RPMI8226 (cell line): ENCODE data around the gene BMP7.

Experiments used
- DNase-seq: peaks from one replicate; pipeline ENCODE4 v3.0.0-alpha.2; 2015

The BMP7 gene

DNA sequence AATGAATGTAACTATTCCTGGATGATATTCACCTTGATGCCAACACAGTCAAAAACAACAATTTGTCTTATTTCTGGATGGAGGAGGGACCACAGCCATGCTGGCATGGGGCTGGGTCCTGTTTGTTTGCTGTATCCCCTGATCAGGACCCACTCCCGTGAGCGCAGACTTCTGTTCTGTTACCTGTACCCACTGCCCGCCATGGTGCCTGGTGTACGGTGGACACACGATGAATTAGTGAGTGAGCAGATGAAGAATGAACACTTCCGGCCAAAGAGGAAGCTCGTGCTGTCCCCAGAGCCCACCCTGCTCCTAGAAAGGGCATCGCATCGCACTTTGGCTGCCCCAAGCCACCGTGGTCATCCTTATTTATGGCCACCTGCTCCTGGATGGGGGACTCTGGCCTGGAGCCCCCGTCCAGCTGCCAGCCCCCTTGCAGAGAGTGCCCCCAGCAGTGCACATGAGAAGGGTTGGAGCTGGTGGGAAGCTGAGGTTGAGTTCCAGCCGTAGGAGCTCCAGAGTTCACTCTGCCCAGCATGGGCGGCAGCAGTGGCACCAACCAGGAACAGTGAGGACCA, 100.9 kb downstream of the BMP7 start:
- DNase-seq, result no peak

DNA sequence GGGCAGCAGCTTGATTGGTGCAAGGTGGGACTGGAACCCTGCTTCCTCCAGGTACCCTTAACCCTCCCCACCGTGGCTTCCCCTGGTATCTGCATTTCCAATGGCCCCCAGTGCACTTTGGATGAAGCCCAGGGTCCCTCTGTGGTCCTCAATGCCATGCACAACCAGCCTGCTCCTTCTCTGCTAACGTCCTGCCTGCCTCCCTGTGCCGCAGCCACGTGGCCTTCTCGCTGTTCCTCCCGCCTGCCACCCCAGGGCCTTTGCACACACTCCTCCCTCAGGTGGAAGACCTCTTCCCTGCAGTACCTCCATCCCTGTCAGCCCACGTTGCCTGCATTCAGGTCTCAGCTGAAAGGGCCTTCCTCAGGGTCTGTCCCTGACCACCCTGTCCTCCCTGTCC, 101.6 kb downstream of the BMP7 start:
- no peak for DNase-seq

DNA sequence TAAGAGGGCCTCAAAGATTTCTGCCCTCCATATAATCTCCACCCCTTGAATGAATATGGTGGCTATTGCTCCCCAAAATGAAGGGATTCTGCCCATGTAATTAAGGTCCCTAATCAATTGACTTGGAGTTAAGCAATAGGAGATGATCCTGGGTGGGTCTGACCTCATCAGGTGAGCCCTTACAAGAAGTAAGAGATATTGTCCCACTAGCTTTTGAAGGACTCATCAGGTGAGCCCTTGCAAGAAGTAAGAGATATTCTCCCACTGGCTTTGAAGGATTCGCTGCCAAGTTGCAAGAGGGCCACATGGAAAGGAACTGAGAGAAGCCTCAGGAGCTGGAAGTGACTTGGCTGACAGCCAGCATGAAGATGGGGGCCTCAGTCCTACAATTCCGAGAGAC, 103.4 kb downstream of the BMP7 start:
- no peak for DNase-seq

DNA sequence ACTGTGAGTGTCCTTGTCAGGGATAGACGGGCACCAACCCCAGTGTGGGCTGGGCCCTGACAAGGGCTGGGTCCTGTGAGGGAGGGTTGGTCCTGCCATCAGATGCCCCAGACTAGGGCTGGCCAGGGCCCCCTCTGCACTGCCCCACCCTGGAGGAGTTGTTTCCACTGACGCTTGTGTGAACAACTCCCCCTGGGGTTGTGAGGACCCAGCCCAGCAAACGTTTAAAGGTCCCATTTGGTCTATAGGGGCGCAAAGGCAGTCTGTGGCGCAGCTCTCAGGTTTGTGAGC, 104.1 kb downstream of the BMP7 start:
- no peak for DNase-seq

DNA sequence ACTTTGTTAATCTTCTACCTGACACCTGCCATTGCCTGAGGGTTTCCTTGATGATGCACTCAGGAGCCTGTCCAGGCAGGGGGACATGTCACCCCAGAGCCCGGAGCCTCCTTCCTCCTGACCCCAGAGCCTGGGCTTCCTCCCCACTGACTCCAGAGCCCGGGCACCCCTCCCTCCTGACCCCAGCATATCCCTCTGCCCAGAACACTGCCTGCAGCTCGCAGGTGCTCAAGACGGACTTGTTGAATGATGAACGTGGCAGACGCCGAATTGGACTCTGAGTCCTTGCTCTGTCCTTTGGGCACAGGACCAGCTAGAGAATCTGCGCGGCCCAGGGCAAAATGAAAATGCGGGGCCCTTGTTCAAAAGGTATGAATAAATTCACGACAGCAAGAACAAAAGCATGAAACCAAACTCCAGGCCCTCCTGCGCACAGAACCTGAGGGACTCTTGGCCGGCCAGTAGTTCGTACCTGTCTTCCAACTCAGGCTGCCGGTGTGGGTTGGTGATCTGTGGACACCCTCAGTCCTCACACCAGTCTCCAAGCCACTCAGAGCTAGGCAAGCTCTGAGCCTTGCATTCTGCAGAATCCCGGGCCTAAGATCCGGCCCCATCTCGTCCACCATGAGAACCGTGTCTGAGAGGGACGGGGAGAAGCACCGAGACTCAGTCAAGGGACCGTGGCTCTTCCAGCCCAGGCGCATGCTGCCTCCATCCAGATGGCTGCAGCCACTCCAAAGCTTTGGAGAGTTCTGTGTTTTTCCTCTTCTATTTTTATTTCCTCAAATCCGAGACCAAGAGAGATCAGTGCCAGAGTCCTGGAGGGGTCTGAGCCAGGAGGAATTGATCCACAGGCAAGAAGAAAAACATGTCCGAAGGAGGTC, 104.7 kb downstream of the BMP7 start:
- no peak for DNase-seq

DNA sequence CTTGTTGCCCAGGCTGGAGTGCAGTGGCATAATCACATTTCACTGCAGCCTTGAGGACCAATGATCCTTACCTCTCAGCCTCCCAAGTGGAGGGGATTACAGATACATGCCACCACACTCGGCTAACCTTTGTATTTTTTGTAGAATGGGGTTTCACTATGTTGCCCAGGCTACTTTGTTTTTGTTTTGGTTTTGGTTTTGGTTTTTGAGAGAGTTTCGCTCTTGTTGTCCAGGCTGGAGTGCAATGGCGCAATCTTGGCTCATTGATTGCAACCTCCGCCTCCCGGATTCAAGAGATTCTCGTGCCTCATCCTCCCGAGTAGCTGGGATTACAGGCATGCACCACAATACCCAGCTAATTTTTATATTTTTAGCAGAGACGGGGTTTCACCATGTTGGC, 105.5 kb downstream of the BMP7 start:
- DNase-seq, result no peak

DNA sequence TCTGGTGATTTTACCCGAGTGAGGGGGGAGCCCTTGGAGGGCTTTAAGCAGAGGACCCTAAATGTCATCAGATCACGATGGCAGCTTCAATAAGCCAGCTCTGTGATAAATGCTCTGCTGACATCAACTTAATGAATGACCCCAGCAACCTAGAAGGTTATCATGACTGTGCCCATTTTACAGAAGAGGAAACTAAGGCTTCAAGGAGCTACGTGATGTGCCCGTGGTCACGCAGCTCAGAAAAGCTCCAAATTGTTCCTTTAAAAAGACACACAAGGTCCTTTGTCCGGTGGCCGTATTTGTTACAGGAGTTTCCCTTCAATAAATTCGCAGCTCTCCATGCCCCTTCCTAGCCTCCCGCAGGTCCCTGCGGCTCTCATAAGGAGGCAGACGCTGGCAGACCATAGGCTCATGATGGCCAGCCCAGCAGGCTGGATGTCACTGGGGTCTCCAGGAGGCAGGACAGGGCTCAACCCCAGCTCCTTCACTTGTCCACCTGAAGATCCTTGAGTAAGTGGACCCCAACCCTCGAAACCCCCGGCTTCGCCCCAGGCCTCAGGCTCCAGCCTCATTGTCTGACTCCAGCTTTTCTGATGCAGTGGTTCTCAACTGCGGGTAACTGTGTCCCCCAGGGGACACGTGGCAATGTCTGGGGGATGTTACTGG, 106.4 kb downstream of the BMP7 start:
- DNase-seq, result no peak

DNA sequence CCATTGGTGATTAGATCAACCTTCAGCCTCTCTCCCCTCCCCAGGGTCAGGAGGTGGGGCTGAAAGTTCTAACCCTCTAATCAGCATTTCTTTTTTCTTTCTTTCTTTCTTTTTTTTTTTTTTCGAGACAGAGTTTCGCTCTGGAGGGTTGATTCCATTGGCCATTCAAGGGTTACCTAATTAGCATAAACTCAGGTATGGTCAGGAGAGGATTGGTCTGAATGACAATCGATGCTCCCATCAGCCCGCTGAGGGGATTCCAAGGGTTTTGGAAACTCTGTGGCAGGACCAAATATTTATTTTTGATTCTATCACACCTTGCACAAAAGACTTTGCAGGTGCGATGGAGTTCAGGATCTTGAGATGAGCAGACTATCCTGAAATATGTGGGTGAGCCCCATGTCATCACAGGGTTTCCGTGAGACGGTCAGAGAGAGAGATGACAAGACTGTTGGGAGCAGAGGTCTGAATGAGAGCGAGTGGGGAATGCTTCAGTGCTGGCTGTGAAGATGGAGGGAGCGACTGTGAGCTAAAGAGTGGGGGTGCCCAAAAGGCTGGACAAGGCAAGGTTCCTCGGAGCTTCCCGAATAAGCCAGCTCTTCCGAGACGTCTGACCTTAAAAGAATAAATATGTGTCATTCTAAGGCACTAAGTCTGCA, 107.1 kb downstream of the BMP7 start:
- no peak for DNase-seq

DNA sequence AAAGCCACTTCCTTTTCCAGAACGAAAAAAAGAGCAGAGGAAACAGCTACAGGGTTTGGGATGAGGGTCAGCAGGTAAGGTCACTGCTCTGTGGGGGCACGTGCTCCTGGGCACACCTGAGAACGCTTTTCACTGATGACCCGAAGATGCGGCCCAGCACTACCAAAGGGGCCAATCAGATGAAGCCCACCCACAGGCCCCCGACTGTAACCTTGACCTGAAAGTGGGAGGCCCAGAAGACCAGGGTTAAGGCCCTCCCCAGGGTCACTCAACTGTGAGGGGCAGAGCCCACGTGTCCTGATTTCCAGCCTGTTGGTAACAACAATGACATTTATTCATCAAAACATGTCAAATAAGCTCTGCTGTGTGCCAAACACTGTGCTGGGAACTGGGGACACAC, 108.0 kb downstream of the BMP7 start:
- no peak for DNase-seq

DNA sequence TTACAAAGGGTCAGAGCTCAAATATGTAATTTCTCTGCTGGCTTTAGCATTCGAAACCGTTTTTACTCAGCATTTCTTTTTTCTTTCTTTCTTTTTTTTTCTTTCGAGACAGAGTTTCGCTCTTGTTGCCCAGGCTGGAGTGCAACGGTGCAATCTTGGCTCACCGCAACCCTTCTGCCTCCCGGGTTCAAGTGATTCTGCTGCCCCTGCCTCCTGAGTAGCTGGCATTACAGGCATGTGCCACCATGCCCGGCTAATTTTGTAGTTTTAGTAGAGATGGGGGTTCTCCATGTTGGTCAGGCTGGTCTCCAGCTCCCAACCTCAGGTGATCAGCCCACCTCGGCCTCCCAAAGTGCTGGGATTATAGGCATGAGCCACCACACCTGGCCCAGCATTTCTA, 108.7 kb downstream of the BMP7 start:
- DNase-seq, result peak; percentile 9

DNA sequence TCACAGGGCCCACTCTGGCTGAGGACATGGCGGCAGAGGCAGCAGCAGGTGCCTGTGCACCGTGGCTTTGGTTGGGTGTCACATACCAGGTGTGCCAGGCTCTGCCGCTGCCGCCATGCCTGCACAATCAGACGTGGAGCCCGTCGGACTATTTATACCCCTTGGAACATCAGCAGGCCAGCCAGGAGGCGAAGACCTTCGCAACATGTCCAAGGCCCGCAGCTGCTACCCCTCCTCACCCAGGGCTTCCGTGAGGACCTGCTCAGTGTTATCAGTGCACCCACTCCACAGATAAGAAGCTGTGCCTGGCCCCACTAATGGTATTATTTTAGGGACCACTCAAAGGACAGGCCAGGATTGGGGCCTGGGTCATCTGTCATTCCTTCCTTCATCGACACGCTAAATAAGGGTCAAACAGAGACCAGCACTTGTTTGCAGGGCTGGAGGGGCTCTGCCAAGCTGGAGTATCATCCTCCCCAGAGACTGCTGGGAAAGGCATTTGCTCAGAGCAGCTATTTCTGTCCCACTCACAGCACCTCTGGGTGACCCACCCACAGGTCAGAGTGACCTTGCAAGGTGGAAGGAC, 109.2 kb downstream of the BMP7 start:
- no peak for DNase-seq

DNA sequence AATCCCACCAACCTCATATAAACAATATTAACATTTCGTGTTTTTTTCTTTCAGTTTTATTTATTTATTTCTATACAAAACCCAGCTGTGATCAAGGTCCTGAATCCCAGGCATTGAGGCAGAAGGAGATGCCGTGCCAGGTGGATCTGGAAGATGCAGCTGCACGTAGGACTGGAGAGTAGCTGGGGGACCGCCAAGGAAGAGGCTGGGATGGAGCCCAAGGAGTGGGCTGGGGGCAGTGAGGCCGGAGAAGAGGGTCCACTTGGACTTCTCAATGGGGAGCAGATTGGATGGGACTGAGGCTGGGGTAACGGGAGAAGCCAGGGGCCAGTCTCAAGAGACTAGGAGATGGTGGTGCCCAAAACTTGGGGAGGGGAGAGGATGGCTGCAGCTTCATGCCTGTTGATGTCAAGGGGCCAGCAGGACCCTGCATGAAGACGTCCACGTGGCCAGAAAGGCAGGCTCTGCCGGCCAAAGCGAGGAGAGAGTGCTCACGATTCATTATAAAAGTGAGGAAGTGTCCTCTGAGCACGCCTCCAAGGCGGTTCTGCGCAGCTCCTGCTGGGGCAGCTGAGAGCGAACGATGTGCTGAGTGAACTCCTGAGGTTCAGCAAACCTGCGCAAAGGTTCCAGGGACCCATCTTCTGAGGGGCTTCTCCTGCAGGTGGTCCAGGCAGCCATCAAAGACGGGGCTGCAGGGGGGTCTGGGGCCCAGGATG, 110.3 kb downstream of the BMP7 start:
- DNase-seq, result no peak

DNA sequence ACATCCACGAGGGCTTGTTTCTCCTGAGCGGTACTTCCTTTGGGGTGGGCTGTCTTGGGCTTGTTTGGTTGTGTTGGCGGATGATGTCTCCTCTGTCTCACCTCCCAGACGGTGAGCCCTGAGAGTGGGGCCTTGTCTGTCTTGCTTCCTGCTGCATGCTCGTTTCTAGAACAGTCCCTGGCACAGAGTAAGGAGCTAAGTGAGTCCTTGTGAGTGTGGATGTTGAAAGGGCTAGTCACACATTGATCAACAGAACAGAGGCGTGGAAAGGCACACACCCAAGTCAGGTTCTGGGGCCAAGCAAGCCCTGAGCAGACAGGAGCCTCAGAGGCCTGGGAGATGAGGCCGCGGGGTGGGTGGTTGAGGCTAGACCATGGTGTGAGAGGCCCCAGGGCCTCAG, 111.0 kb downstream of the BMP7 start:
- no peak for DNase-seq

DNA sequence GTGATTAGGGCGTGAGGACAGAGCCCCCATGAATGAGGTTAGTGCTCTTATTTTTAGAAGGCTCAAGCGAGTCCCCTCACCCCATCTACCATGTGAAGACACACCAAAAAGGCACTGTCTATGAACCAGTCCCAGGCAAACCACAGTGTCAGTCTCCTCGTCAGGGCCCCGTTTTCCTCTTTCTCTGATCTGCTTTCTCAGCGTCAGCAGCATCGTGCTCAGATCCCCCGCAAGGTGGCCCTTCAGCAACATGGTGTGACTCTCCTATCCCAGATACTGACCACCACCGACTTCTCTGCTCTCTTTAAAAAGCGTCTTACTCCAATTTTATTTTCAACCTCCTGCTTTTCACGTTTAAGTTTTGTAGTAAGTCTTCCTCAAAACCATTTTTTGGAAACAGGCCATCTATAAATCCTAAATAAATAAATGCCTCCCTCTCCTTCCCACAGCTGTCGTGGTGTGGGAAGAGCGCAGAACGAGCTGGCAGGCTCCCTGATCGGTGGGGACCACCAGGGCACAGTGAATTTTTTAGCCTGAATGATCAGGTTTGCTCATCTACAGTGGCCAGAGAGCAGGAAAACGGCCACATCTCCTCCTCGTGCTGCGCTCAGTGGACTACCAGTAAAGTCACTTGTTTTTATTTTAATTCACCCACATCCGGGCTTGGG, 113.1 kb downstream of the BMP7 start:
- DNase-seq, result no peak

DNA sequence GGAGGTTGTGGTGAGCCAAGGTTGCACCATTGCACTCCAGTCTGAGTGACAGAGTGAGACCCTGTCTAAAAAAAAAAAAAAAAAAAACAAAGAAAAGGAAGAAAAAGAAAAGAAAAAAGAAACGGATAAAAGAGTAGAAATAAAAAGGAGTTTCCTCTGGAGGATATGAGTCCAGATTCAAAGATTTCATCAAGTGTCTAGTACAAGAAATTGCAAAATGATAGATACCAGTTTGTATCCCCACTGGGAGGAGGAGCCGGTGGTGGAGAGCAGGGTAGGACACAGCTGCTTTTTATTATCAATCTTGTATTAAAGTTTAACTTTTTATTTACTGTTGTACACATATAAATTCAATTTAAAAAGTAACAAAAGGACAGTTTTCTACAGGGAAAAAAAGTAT, 113.9 kb downstream of the BMP7 start:
- no peak for DNase-seq

DNA sequence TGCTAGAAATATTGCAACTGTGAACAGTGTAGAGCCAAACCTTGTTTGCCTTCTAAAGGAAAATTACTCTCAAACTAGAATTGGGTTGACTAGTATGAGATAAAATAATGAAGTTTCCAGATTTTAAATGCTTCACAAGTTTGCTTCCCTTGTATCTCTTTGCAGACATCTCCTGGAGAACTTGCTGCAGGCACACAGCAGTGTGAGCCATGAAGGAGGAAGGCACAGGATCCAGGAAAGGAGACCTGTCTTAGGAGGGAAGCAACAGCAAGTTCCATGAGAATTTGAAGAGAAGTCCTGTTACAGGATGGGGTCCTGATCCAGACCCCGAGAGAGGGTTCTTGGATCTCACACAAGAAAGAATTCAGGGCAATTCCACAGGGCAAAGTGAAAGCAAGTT, 115.9 kb downstream of the BMP7 start:
- no peak for DNase-seq

DNA sequence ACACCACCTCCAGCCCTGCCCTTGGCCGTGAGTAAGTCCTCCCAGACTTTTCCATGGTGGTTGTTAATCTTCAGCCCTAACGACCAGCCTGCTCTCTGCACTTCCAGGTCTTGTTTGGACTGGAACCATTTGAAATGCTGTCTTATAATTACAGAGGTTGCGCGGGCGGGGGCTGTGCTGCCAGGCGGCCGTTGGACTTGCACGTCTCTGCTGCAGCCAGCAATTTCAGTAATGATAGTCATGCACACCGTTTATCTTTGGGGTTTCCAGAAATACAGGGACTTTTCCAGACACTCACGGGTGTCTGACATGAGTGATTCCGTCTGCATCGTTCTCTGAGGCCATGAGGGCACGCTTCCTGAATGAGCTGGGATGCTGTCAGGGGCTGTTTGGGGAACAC, 118.2 kb downstream of the BMP7 start:
- no peak for DNase-seq

DNA sequence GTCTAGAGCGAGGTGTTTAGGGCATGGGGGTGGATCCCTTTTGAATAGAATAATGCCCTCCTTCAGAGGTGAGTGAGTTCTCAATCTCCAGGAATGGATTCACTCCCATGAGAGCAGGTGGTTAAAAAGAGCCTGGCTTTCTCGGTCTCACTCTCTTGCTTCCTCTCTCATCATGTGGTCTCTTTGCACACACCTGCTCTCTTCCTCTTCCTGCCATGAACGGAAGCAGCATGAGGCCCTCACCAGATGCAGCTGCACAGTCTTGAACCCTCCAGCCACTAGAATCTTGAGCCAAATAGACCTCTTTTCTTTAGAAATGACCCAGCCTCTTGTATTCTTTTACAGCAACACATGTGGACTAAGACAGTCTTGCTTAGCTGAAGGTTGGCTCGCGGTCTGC, 119.3 kb downstream of the BMP7 start:
- DNase-seq, result peak; percentile 9

DNA sequence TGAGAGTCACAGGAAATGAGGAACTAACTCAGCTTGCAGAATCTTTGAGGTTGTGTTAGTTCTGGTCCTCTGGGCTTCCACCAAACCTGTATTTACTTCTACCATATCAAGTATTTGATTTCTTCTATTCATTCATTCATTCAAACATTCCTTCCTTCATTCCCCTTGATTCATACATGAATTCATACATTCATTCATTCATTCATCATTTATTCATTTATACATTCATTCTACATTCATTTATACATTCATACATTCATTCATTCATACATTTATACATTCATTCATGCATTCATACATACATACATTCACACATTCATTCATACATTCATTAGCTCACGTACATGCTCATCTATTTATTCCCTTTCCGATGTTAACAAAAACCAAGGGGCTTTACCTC, 120.3 kb downstream of the BMP7 start:
- DNase-seq, result no peak

DNA sequence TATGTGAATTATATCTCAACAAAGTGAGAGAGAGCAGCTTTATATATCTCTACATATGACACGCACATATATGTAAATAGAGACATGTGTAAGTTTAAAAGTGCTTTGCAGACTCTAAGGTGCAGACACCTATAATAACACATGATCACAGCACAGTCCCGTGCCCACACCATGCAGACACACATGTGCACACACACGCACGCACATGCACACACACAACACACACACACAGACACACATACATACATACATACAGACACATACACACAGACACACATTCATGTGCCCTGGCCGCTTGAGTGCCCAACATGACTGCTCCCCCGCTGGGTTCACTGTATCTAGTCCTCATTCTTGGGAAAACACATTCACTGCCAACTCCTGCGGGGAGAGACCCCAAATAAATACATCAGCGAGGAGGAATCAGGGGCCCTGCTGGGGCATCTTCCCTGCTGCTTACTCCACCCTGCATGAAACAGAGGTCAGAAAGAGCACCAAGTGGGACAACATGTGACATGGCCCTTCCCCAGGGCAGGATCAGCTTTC, 121.3 kb downstream of the BMP7 start:
- no peak for DNase-seq

DNA sequence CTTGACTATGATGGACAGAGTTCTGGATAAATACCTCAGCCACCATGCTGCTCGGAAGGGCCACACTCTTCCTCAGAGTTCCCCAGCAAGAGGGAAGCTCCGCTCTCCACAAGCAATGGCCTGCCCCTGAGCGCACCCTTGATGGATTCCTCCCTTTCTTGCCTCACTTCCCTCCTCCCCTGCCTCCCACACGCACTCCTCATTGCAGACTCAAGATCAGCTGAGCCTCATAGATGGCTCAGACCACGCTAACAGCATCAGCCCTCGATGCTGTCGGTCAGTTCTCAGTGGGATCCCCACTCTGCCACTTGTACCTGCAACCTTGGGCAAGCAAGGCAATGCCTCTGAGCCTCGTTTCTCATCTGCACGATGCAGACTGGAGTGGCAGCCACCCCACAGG, 123.3 kb downstream of the BMP7 start:
- DNase-seq, result no peak

DNA sequence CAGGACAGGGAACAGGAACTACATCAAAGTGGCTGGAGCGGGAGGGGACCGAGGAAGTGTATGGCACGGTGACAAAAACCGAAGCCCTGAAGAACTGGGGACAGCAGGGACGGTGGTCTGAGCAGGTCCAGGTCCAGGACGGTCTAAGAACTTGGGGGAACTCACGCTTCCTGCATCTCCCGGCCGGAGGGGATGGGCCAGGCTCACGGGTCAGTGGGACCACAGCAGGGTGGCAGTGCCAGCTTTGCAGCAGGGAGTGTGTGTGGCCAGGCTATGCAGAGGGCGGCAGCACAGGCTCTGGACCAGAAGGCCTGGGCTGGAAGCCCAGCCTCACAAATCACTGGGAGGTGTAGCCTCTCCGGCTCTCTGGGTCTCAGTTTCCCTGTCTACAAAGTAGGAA, 123.8 kb downstream of the BMP7 start:
- no peak for DNase-seq
